IPS-11a (cell line): ENCODE data around the gene CPZ.
"Not testable (repeated sequence)": the region's sequence is repeated elsewhere in the genome, so short reads cannot be mapped to it uniquely, and the experiment has no call there.

Experiments used
- H3K4me3 ChIP-seq: one replicate; pipeline ENCODE4 v1.5.1; 2013; ENCODE audit warnings: low read depth, low read length, control low read depth

The CPZ gene

DNA sequence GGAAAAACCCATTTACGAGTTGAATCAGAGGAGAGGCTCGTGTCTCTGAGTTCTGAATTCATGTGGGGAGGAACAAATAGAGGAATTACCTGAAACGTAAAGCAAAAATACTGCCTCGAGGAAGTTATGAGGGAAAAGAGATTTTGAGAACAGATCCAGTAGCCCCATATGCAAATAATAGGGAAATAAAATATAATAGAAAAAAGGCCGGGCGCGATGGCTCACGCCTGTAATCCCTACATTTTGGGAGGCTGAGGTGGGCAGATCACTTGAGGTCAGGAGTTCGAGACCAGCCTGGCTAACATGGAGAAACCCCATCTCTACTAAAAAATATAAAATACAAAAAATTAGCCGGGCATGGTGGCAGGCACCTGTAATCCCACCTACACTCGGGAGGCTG lies 42.2 kb downstream of the CPZ start:
- H3K4me3 ChIP-seq: not testable (repeated sequence)

DNA sequence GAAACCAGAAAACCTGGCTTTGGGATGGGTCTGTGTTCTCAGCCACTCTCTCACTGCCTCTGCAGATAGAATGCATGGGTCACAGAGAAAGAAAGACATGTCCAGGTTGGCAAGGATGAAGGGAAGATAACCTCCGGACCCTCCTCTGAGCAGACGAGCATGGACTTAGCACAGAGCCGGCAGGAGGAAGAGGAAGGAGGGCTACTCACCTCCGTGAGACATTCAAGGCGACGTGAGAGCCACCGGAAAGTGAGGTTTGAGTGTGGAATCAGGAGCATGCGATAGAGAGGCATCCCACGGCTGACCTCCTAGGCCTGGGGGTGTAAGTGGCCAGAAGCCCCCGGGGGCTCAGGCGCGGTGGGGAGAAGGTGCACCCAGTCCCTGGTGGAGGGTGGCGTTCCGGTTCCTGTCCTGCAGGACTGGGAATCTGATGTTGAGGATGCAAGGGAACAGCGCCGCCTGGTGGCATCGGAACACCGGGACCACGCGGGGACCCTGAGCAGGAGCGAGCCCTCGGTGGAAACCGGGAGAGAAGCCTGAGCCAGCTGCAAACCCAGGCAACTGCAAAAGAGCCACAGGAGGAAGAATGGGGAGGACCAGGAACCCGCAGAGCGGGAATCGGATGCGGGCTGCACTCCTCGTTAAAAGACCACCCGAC lies 43.5 kb downstream of the CPZ start:
- not testable (repeated sequence) for H3K4me3 ChIP-seq

GRCh38 chr4:8637456-8637984 lies 45.0 kb downstream of the CPZ start:
- no peak overlapping the region for H3K4me3 ChIP-seq

GRCh38 chr4:8639021-8639420 lies 46.5 kb downstream of the CPZ start:
- no peak overlapping the region for H3K4me3 ChIP-seq

DNA sequence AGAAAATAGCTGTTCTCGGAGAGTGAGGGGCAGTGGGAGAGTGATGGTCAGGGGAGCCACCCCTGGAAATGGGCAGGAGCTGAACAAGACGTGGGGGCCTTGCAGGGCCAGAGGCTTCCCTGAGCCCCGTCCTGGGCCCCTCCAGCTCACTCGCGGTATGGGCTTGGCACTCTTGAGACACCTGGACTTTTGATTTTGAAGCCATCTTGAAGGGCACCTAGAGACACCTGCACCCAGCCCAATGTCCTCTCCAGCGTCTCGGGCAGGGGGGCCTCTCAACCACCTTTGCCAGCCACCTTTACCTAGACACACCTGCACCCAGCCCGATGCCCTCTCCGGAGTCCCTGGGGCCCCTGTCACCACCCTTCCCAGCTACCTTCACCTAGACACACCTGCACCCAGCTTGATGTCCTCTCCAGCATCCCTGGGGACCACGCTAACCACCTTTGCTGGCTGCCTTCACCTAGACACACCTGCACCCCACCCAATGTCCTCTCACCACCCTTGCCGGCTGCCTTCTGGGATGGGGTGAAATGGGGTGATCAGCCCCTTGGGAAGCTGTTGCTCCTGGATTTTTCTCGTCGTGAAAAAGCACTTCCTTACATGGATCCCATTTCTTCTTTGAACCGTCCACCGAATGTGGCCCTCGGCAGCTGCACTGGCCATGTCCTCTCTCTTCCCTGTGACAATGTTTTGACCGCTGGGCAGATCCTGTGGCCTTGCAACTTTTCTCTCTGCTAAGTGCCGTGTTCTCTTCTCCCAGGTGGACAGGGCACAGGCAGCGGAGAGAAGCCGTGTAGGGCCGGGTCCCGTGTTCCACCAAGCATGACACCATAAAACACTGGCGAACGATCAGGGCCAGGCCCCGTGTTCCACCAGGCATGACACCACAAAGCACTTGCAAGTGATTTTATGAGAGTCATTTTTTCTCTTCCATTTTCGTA lies 47.5 kb downstream of the CPZ start:
- no peak overlapping the region for H3K4me3 ChIP-seq

GRCh38 chr4:8640816-8641215 lies 48.3 kb downstream of the CPZ start:
- H3K4me3 ChIP-seq: no peak overlapping the region

- no peak overlapping the region for H3K4me3 ChIP-seq
Observed at GRCh38 chr4:8641256-8641655, 48.7 kb downstream of the CPZ start.

GRCh38 chr4:8641931-8642650 lies 49.5 kb downstream of the CPZ start:
- H3K4me3 ChIP-seq: no peak overlapping the region

- H3K4me3 ChIP-seq: no peak overlapping the region
Observed at GRCh38 chr4:8642651-8643321, 50.2 kb downstream of the CPZ start.

DNA sequence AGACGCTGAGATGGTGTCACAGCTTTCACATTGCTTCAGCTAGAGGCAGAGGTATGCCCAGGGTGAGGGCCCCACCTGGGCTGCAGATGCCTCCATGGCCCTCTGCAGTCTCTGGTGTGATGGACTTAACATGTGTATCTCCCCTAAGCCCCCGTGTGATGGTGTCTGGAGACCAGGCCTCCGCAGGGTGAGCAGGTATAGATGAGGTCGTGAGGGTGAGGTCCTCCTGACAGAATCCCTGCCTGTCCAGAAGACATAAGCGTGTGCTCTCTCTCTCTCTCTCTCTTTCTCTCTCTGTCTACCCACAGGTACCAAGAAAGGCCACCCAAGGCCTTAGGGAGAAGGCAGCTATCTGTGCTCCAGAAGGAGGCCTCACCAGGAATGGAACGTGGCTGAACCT lies 50.9 kb downstream of the CPZ start:
- no peak overlapping the region for H3K4me3 ChIP-seq

DNA sequence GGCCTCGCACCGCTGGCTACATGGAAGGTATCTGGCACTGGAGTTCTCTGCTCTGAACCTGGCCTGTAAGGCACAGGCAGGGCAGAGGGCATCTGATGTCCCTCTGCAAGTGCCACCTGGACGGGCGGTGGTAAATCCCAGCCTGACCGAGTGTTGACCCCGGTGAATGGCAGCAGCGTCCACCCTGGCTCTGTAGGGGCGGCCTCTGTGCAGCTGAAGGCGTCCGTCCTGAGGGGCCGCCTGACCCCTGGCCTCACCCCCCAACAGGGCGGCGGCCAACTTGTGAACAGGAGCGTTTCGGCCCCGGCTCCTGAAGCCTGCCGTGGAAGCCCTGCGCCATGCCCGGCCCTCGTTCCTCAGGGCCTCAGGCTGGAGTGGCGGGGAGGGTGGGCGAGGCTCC lies 51.4 kb downstream of the CPZ start:
- H3K4me3 ChIP-seq: no peak overlapping the region

DNA sequence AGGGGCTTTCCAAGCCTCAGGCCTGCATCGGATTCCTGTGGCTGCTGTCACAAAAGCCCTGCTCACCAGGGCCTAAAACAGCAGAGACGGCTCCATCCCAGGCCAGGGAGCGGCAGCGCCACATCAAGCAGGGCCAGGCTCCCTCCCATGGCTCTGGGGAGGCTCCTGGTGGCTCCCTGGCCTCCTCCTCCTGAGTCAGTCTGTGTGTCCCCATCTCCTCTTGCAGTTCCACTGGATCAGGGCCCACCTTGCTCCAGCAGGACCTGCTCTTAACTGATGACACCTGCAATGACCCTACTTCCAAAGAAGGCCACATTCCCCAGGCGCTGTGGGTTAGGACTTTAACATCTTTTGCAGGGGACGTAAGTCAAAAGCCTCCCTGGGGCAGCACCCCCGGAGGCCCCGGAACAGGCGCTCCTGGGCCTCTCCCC lies 51.9 kb downstream of the CPZ start:
- no peak overlapping the region for H3K4me3 ChIP-seq

DNA sequence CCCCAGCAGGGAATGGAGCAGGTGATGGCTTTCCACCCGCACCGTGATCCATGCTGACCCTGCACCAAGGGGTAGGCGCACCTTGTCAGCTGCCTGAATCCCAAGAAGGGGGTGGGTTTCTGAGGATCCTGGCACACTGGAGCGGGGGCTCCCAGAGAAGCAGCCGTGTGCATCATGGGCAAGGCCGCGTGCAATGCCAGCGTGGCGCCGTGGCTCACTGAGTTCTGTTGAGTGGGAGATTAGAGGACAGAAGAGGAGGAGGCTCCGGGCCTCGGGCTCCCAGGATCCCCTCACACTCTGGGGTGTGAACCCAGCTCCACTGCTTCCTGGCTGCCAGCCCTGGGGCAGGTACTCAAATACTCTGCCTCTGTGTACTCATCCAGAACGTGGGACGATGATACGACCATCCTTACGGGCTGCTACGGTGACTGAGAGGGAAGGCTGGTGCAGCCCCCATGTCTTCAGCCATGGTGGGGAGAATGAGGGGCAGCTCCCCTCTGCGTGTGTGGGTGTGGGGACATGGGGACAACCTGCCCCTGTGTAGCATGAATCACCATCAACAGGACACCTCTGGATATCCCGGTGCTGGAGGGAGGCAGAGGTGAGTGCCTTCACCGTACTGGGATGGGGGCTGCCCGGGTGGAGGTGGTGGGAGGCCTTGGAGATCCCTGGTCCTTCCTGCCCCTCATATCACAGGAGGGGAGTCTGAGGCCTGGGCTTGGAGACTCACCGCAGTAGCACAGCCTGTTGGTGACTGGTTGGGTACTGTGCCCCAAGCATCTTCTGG lies 52.6 kb downstream of the CPZ start:
- H3K4me3 ChIP-seq: no peak overlapping the region

- H3K4me3 ChIP-seq: no peak overlapping the region
Observed at GRCh38 chr4:8645753-8646124, 53.2 kb downstream of the CPZ start.

GRCh38 chr4:8646296-8647093 lies 53.9 kb downstream of the CPZ start:
- no peak overlapping the region for H3K4me3 ChIP-seq

DNA sequence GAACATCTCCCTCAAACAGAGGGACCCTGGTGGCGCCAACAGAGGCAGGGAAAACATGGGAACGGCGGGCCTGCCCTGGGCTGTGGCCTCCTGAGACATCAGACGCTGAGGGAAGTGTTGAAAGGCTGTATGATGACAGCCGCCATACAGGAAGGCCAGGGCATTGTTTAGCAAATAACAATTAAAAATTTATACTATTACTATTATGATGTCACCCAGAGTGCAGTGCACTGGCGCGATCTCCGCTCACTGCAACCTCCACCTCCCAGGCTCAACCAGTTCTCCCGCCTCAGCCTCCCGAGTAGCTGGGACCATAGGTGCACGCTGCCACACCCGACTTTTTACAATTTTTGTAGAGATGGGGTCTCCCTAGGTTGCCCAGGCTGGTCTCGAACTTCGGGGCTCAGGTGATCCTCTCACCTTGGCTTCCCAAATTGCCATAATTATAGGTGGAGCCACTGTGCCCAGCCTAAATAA lies 54.6 kb downstream of the CPZ start:
- H3K4me3 ChIP-seq: no peak overlapping the region

DNA sequence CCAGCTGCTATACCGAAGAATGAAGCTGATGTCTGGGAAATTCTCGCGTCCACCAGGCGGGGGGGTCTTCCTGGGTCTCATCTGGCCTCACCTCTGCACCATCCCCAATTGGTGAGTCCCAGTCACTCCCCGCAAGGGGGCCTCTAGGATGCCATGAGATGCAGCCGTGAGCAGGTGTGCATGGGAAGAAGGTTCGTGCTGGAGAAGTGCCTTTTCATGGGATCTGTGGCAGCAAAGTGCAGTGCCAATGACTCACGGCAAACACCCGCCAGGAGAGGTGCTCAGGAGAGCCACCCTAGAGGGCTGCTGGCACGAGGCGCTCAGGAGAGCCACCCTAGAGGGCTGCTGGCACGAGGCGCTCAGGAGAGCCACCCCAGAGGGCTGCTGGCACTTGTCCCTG lies 55.1 kb downstream of the CPZ start:
- no peak overlapping the region for H3K4me3 ChIP-seq

- no peak overlapping the region for H3K4me3 ChIP-seq
Observed at GRCh38 chr4:8648296-8648695, 55.7 kb downstream of the CPZ start.
